Osteocyte (in vitro differentiated cells): Measurements from ENCODE around the gene COL4A2. TPM values are rescaled to one million over a fixed set of nuclear protein-coding genes. Genes with fewer than 3 reads are reported as not detected.
A peak's percentile ranks its signal among the peaks of the same experiment; 100 is the strongest.

ENCODE experiments used
- DNase-seq: peaks from one replicate; pipeline ENCODE4 v3.0.0; 2021; ENCODE audit warnings: mixed read lengths; ENCODE audit not compliant: unreplicated experiment; ENCODE audit errors: extremely low spot score
- H3K27ac Mint-ChIP-seq: one replicate; pipeline ENCODE4 v1.8.0; 2021; ENCODE audit warnings: mild to moderate bottlenecking, mixed read lengths; ENCODE audit not compliant: unreplicated experiment
- H3K27me3 Mint-ChIP-seq: one replicate; pipeline ENCODE4 v1.8.0; 2021; ENCODE audit warnings: mixed read lengths; ENCODE audit not compliant: unreplicated experiment
- H3K36me3 Mint-ChIP-seq: one replicate; pipeline ENCODE4 v1.8.0; 2021; ENCODE audit warnings: mixed read lengths; ENCODE audit not compliant: unreplicated experiment
- H3K4me1 Mint-ChIP-seq: one replicate; pipeline ENCODE4 v1.8.0; 2021; ENCODE audit warnings: mixed read lengths; ENCODE audit not compliant: unreplicated experiment
- H3K4me3 Mint-ChIP-seq: one replicate; pipeline ENCODE4 v1.8.0; 2021; ENCODE audit warnings: mild to moderate bottlenecking, moderate library complexity, mixed read lengths; ENCODE audit not compliant: unreplicated experiment
- H3K9me3 Mint-ChIP-seq: one replicate; pipeline ENCODE4 v1.8.0; 2021; ENCODE audit warnings: mixed read lengths; ENCODE audit not compliant: unreplicated experiment
- CTCF ChIP-seq: fragments of 200-600 bp; sonication (generic); IDR thresholded peaks from 2 replicates; pipeline ENCODE4 v1.5.0; 2021; ENCODE audit warnings: antibody characterized with exemption, mild to moderate bottlenecking, moderate library complexity
- total RNA-seq: library from RNA; stranded (reverse); gene quantifications from 2 replicates; pipeline ENCODE4 v1.2.1, GENCODE V29; 2021

Gene COL4A2
- total RNA-seq, 1 donor from 2014 or later = 2,001 TPM

- Mint-ChIP-seq H3K9me3 (no peaks in the 10 kb centered on the region), H3K36me3 (peaks cover 56% of the 10 kb centered on the region), H3K4me3 (peak overlapping the region; percentile 44), H3K27me3 (no peaks in the 10 kb centered on the region), H3K27ac (peak overlapping the region; percentile 98), H3K4me1 (peaks cover 77% of the 10 kb centered on the region)
- no peak for TF ChIP-seq CTCF
- peak; percentile 95 for DNase-seq
Measured at GRCh38 chr13:110361365-110361911, 54.4 kb downstream of the COL4A2 start.

- H3K4me3 Mint-ChIP-seq = no peak overlapping the region
- H3K9me3 Mint-ChIP-seq = no peaks in the 10 kb centered on the region
- peak overlapping the region; percentile 98 for H3K27ac Mint-ChIP-seq
- no peak for DNase-seq
- H3K36me3 Mint-ChIP-seq = peaks cover 53% of the 10 kb centered on the region
- peak; percentile 27 for TF ChIP-seq CTCF
- no peaks in the 10 kb centered on the region for H3K27me3 Mint-ChIP-seq
- H3K4me1 Mint-ChIP-seq = peaks cover 82% of the 10 kb centered on the region
Measured at GRCh38 chr13:110363010-110363409, 55.9 kb downstream of the COL4A2 start.

GRCh38 chr13:110364081-110364480, 57.0 kb downstream of the COL4A2 start:
- no peak overlapping the region for H3K4me3 Mint-ChIP-seq
- peaks cover 84% of the 10 kb centered on the region for H3K4me1 Mint-ChIP-seq
- H3K27me3 Mint-ChIP-seq = no peaks in the 10 kb centered on the region
- DNase-seq = no peak
- peaks cover 3% of the 10 kb centered on the region for H3K9me3 Mint-ChIP-seq
- peaks cover 49% of the 10 kb centered on the region for H3K36me3 Mint-ChIP-seq
- TF ChIP-seq CTCF = no peak
- peak overlapping the region; percentile 98 for H3K27ac Mint-ChIP-seq

- TF ChIP-seq CTCF = no peak
- Mint-ChIP-seq H3K27ac (peak overlapping the region; percentile 92), H3K4me1 (peaks cover 77% of the 10 kb centered on the region), H3K36me3 (peaks cover 50% of the 10 kb centered on the region), H3K9me3 (peaks cover 3% of the 10 kb centered on the region), H3K4me3 (no peak overlapping the region), H3K27me3 (no peaks in the 10 kb centered on the region)
- no peak for DNase-seq
Measured at GRCh38 chr13:110365876-110366275, 58.8 kb downstream of the COL4A2 start.

- Mint-ChIP-seq H3K4me1 (peaks cover 77% of the 10 kb centered on the region), H3K9me3 (peaks cover 3% of the 10 kb centered on the region), H3K36me3 (peaks cover 50% of the 10 kb centered on the region), H3K4me3 (no peak overlapping the region), H3K27me3 (no peaks in the 10 kb centered on the region), H3K27ac (peak overlapping the region; percentile 92)
- DNase-seq = no peak
- no peak for TF ChIP-seq CTCF
Measured at GRCh38 chr13:110366733-110367132, 59.6 kb downstream of the COL4A2 start.
